ENCODE measurements around the gene FAM98C.

Gene FAM98C

DNA sequence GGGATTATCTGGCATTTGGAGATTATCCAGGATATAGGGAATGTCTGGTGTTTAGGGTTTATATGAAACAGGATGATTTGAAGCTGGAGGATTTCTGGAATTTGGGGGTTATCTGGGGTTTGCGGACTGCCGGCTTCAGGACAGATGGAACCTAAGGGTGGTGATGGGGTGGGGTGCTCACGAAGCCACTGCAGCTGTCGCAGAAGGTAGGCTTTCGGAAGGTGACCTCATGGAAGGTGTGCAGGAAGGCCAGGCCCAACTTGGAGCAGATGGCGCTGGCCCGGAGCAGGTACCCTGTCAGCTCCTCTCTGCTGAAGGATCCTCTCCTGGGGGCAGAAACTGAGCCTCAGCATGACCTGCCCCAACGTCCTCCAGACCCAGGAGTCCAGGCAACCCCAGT lies 9.6 kb downstream of the FAM98C start:
- H4K8ac ChIP-seq (ENCODE audit: low read depth, low read length), result no peak overlapping the region
- H2BK12ac ChIP-seq (ENCODE audit: low read length), result no peak overlapping the region
- peaks cover 0 to 3% of the 10 kb centered on the region in 2 experiments for H3K4me1 ChIP-seq (ENCODE audit: control insufficient read depth in 1 of 2, insufficient read depth in 2 of 2, low read length in 2 of 2)
- H2BK5ac ChIP-seq (ENCODE audit: low read depth, low read length, poor library complexity), result no peak overlapping the region
- no CpG with 5 or more reads among the region's 8 CpGs for WGBS (ENCODE audit: extremely low coverage, insufficient coverage, insufficient read length)
- no peaks in the 10 kb centered on the region for H3K27me3 ChIP-seq (ENCODE audit: insufficient read depth, low read length)
- no peak overlapping the region for H3K4ac ChIP-seq (ENCODE audit: low read depth, low read length)
- H3K9me3 ChIP-seq (ENCODE audit: insufficient read depth, low read depth, low read length), result peaks cover 2% of the 10 kb centered on the region
- no peaks in the 10 kb centered on the region for H3K79me2 ChIP-seq (ENCODE audit: control insufficient read depth, insufficient read depth, low read length, poor library complexity)
- H3K27ac ChIP-seq (ENCODE audit: low read depth, low read length), result no peak overlapping the region
- H3K14ac ChIP-seq (ENCODE audit: low read length), result no peak overlapping the region
- no peak overlapping the region for H3K4me2 ChIP-seq (ENCODE audit: low read length)
- no peak overlapping the region for H3K4me3 ChIP-seq (ENCODE audit: low read depth, low read length)
- no peak for DNase-seq
- no peak overlapping the region for H3K23ac ChIP-seq (ENCODE audit: low read length)
- H2AK5ac ChIP-seq (ENCODE audit: low read length), result no peak overlapping the region
- H2BK120ac ChIP-seq (ENCODE audit: insufficient read depth, low read length, poor library complexity), result no peak overlapping the region
- no peak overlapping the region for H2AFZ ChIP-seq (ENCODE audit: insufficient read depth, low read length, poor library complexity)
- no peak overlapping the region for H4K91ac ChIP-seq (ENCODE audit: low read depth, low read length)
- no peak overlapping the region for H3K9ac ChIP-seq (ENCODE audit: low read length)
- no peaks in the 10 kb centered on the region for H3K36me3 ChIP-seq (ENCODE audit: control insufficient read depth in 1 of 2, insufficient read depth in 2 of 2, low read length in 2 of 2)
- no peak overlapping the region for H3K18ac ChIP-seq (ENCODE audit: low read length)
- no peaks in the 10 kb centered on the region for H3K79me1 ChIP-seq (ENCODE audit: low read length)
- H4K12ac ChIP-seq (ENCODE audit: low read depth, low read length), result no peak overlapping the region

DNA sequence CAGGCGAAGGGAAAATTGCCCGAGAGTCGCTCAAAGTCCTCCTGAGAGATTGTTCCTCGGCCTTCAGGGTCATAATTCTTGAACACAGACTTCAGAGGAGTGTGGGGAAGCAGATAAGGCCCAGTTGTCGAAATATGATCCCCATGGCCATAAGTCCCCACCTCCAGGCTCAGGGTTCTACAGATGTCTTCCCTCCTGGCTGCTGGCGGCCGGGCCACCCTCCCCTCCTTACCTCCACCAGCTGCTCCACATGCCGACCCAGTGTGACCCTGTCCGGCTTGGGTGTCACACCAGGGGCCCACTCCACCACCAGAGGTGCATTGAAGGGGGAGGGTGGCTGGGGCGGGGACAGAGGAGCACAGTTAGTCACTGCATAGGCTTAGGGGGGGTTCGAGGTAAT lies 10.1 kb downstream of the FAM98C start:
- no peak overlapping the region for H4K12ac ChIP-seq (ENCODE audit: low read depth, low read length)

DNA sequence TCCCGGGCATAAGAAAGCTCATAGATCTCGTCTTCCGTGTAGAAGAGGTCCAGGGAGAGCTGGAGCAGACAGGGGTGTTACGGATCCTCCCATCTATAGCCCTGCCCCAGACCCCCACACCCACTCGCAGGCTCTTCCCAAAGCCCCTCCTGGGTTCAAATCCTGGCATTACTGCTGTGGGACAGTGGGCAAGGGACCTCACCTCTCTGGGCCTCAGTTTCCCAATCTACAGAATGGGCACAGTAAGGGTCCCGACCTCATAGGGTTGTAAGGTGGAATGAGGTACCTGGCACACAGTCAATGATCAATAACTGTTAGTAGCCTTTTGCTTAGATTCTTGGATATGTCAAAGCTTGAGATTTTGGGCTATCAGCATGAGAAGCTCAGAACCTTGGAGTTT lies 10.5 kb downstream of the FAM98C start:
- H3K9ac ChIP-seq (ENCODE audit: low read length), result no peak overlapping the region
- no peak overlapping the region for H3K23ac ChIP-seq (ENCODE audit: low read length)
- WGBS (ENCODE audit: extremely low coverage, insufficient coverage, insufficient read length), result no CpG with 5 or more reads among the region's 6 CpGs
- H2BK120ac ChIP-seq (ENCODE audit: insufficient read depth, low read length, poor library complexity), result no peak overlapping the region
- no peak overlapping the region for H3K27ac ChIP-seq (ENCODE audit: low read depth, low read length)
- peaks cover 5% of the 10 kb centered on the region for H3K9me3 ChIP-seq (ENCODE audit: insufficient read depth, low read depth, low read length)
- H3K4me3 ChIP-seq (ENCODE audit: low read depth, low read length), result no peak overlapping the region
- H2AK5ac ChIP-seq (ENCODE audit: low read length), result no peak overlapping the region
- H4K8ac ChIP-seq (ENCODE audit: low read depth, low read length), result no peak overlapping the region
- no peak overlapping the region for H2AFZ ChIP-seq (ENCODE audit: insufficient read depth, low read length, poor library complexity)
- no peak overlapping the region for H3K14ac ChIP-seq (ENCODE audit: low read length)
- no peaks in the 10 kb centered on the region for H3K27me3 ChIP-seq (ENCODE audit: insufficient read depth, low read length)
- H3K4me2 ChIP-seq (ENCODE audit: low read length), result no peak overlapping the region
- H3K18ac ChIP-seq (ENCODE audit: low read length), result no peak overlapping the region
- H4K91ac ChIP-seq (ENCODE audit: low read depth, low read length), result no peak overlapping the region
- no peak overlapping the region for H3K4ac ChIP-seq (ENCODE audit: low read depth, low read length)
- H2BK12ac ChIP-seq (ENCODE audit: low read length), result no peak overlapping the region
- no peaks in the 10 kb centered on the region for H3K79me2 ChIP-seq (ENCODE audit: control insufficient read depth, insufficient read depth, low read length, poor library complexity)
- H3K36me3 ChIP-seq (ENCODE audit: control insufficient read depth in 1 of 2, insufficient read depth in 2 of 2, low read length in 2 of 2), result no peaks in the 10 kb centered on the region
- no peak overlapping the region for H4K12ac ChIP-seq (ENCODE audit: low read depth, low read length)
- no peaks in the 10 kb centered on the region for H3K79me1 ChIP-seq (ENCODE audit: low read length)
- H3K4me1 ChIP-seq (ENCODE audit: control insufficient read depth in 1 of 2, insufficient read depth in 2 of 2, low read length in 2 of 2), result peaks cover 0 to 11% of the 10 kb centered on the region in 2 experiments
- H2BK5ac ChIP-seq (ENCODE audit: low read depth, low read length, poor library complexity), result no peak overlapping the region
- DNase-seq, result no peak

More for the DNA sequence above, 10.1 kb downstream of the FAM98C start:
- Histone ChIP-seq H3K79me1 (ENCODE audit: low read length) (no peaks in the 10 kb centered on the region), H2BK12ac (ENCODE audit: low read length) (no peak overlapping the region), H3K79me2 (ENCODE audit: control insufficient read depth, insufficient read depth, low read length, poor library complexity) (no peaks in the 10 kb centered on the region), H3K23ac (ENCODE audit: low read length) (no peak overlapping the region), H3K14ac (ENCODE audit: low read length) (no peak overlapping the region), H2AFZ (ENCODE audit: insufficient read depth, low read length, poor library complexity) (no peak overlapping the region), H2AK5ac (ENCODE audit: low read length) (no peak overlapping the region), H4K91ac (ENCODE audit: low read depth, low read length) (no peak overlapping the region), H3K4ac (ENCODE audit: low read depth, low read length) (no peak overlapping the region), H3K18ac (ENCODE audit: low read length) (no peak overlapping the region), H3K4me1 (ENCODE audit: control insufficient read depth in 1 of 2, insufficient read depth in 2 of 2, low read length in 2 of 2) (peaks cover 0 to 7% of the 10 kb centered on the region in 2 experiments), H3K9me3 (ENCODE audit: insufficient read depth, low read depth, low read length) (peaks cover 2% of the 10 kb centered on the region), H3K9ac (ENCODE audit: low read length) (no peak overlapping the region), H3K4me3 (ENCODE audit: low read depth, low read length) (no peak overlapping the region), H2BK5ac (ENCODE audit: low read depth, low read length, poor library complexity) (no peak overlapping the region), H3K27ac (ENCODE audit: low read depth, low read length) (no peak overlapping the region), H3K27me3 (ENCODE audit: insufficient read depth, low read length) (no peaks in the 10 kb centered on the region), H4K8ac (ENCODE audit: low read depth, low read length) (no peak overlapping the region), H3K36me3 (ENCODE audit: control insufficient read depth in 1 of 2, insufficient read depth in 2 of 2, low read length in 2 of 2) (no peaks in the 10 kb centered on the region), H2BK120ac (ENCODE audit: insufficient read depth, low read length, poor library complexity) (no peak overlapping the region), H3K4me2 (ENCODE audit: low read length) (no peak overlapping the region)
- WGBS (ENCODE audit: extremely low coverage, insufficient coverage, insufficient read length), result no CpG with 5 or more reads among the region's 11 CpGs
- no peak for DNase-seq

- Histone ChIP-seq H3K4ac (ENCODE audit: low read depth, low read length) (no peak overlapping the region), H2AFZ (ENCODE audit: insufficient read depth, low read length, poor library complexity) (no peak overlapping the region), H3K27ac (ENCODE audit: low read depth, low read length) (no peak overlapping the region), H2BK5ac (ENCODE audit: low read depth, low read length, poor library complexity) (no peak overlapping the region), H3K18ac (ENCODE audit: low read length) (no peak overlapping the region), H3K27me3 (ENCODE audit: insufficient read depth, low read length) (no peaks in the 10 kb centered on the region), H3K79me1 (ENCODE audit: low read length) (no peaks in the 10 kb centered on the region), H3K4me3 (ENCODE audit: low read depth, low read length) (no peak overlapping the region), H3K79me2 (ENCODE audit: control insufficient read depth, insufficient read depth, low read length, poor library complexity) (no peaks in the 10 kb centered on the region), H2BK120ac (ENCODE audit: insufficient read depth, low read length, poor library complexity) (no peak overlapping the region), H3K4me2 (ENCODE audit: low read length) (no peak overlapping the region), H4K8ac (ENCODE audit: low read depth, low read length) (no peak overlapping the region), H4K12ac (ENCODE audit: low read depth, low read length) (no peak overlapping the region), H3K9ac (ENCODE audit: low read length) (no peak overlapping the region), H3K36me3 (ENCODE audit: control insufficient read depth in 1 of 2, insufficient read depth in 2 of 2, low read length in 2 of 2) (no peaks in the 10 kb centered on the region), H4K91ac (ENCODE audit: low read depth, low read length) (no peak overlapping the region), H2BK12ac (ENCODE audit: low read length) (no peak overlapping the region), H3K4me1 (ENCODE audit: control insufficient read depth in 1 of 2, insufficient read depth in 2 of 2, low read length in 2 of 2) (peaks cover 0 to 12% of the 10 kb centered on the region in 2 experiments), H3K14ac (ENCODE audit: low read length) (no peak overlapping the region), H3K9me3 (ENCODE audit: insufficient read depth, low read depth, low read length) (peaks cover 8% of the 10 kb centered on the region), H2AK5ac (ENCODE audit: low read length) (no peak overlapping the region), H3K23ac (ENCODE audit: low read length) (no peak overlapping the region)
- no peak for DNase-seq
- 100% methylated on average over 2 of the region's 8 CpGs for WGBS (ENCODE audit: extremely low coverage, insufficient coverage, insufficient read length)
These were observed 14.3 kb downstream of the FAM98C start for GRCh38 chr19:38417146-38417543.

Measured in trophoblast cell (in vitro differentiated cells and primary cell).